Endothelial cell of umbilical vein (primary cell): ENCODE results near the gene OCA2. TPM values are rescaled to one million over a fixed set of nuclear protein-coding genes. Genes with fewer than 3 reads are reported as not detected.

Source experiments
- BruUV-seq: library from RNA; stranded (reverse); fragments of 400-500 nt; replicated peaks from 2 replicates; lab custom pipeline; 2021; lab: Mats Ljungman, UMichigan
- CTCF ChIA-PET: fragments of 300-600, 350-600 bp; sonication (Branson Sonifier 250); formaldehyde crosslinking; loops from one replicate; lab custom pipeline; 2021; ENCODE audit warnings: antibody characterized with exemption, inconsistent platforms; lab: Charles Lee
- POLR2A ChIA-PET: fragments of 300-600, 350-600 bp; sonication (Branson Sonifier 250); formaldehyde crosslinking; loops from one replicate; lab custom pipeline; 2021; ENCODE audit warnings: antibody characterized with exemption, inconsistent platforms; lab: Charles Lee
- DNase-seq: peaks from one replicate; pipeline ENCODE4 v3.0.0-alpha.2; 2011; ENCODE audit warnings: low read depth, low spot score
- FAIRE-seq: peaks from 2 replicates; lab custom pipeline; 2011; peaks lifted over from hg19 to GRCh38; lab: Jason Lieb, UNC
- H2AFZ ChIP-seq: 2 replicates; pipeline ENCODE4 v1.6.0; 2012; ENCODE audit warnings: low read depth, low read length, control low read depth, inconsistent platforms
- H3K27ac ChIP-seq: 2 replicates; pipeline ENCODE4 v1.5.1; 2011; ENCODE audit warnings: low read depth, mild to moderate bottlenecking, control low read depth, low read length, moderate library complexity; ENCODE audit not compliant: insufficient read depth
- H3K27me3 ChIP-seq, 2 experiments: 2 replicates each; pipeline versions ENCODE4 v1.6.0 to v1.6.1; 2011; ENCODE audit warnings: low read length in 2 of 2, mixed read lengths in 1 of 2; ENCODE audit not compliant: control insufficient read depth in 2 of 2, insufficient read depth in 2 of 2
- H3K36me3 ChIP-seq, 2 experiments: 2 replicates in 1 of 2; 3 replicates in 1 of 2; pipeline ENCODE4 v1.5.1; 2011; ENCODE audit warnings: low read length in 2 of 2, mild to moderate bottlenecking in 1 of 2, moderate library complexity in 1 of 2; ENCODE audit not compliant: control insufficient read depth in 2 of 2, insufficient read depth in 2 of 2; ENCODE audit errors: extremely low read depth in 1 of 2
- H3K4me1 ChIP-seq: 3 replicates; pipeline ENCODE4 v1.5.1; 2011; ENCODE audit warnings: mild to moderate bottlenecking, low read length; ENCODE audit not compliant: control insufficient read depth, insufficient read depth; ENCODE audit errors: extremely low read depth
- H3K4me2 ChIP-seq: 2 replicates; pipeline ENCODE4 v1.6.1; 2011; ENCODE audit warnings: low read length, control low read depth, mixed read lengths; ENCODE audit not compliant: insufficient read depth
- H3K4me3 ChIP-seq, 3 experiments: fragments of 200-600 bp in 1 of 3; sonication (generic), shearing (Covaris generic) in 1 of 3; replicated peaks in 1 of 3; 2 replicates each; pipeline ENCODE4 v1.5.1; 2011 to 2016; ENCODE audit warnings: control low read depth in 3 of 3, low read length in 3 of 3, mild to moderate bottlenecking in 2 of 3, inconsistent platforms in 1 of 3, low read depth in 1 of 3, moderate library complexity in 1 of 3; ENCODE audit not compliant: insufficient read depth in 1 of 3
- H3K79me2 ChIP-seq: 2 replicates; pipeline ENCODE4 v1.6.0; 2012; ENCODE audit warnings: low read length, inconsistent platforms; ENCODE audit not compliant: control insufficient read depth, insufficient read depth
- H3K9ac ChIP-seq: replicated peaks from 2 replicates; pipeline ENCODE3; 2011; ENCODE audit warnings: low read length, control low read depth; ENCODE audit not compliant: insufficient read depth; ENCODE audit errors: extremely low read depth
- H3K9me1 ChIP-seq: replicated peaks from 3 replicates; pipeline ENCODE4 v1.6.0; 2011; ENCODE audit warnings: mild to moderate bottlenecking, low read length; ENCODE audit not compliant: control insufficient read depth, insufficient read depth; ENCODE audit errors: extremely low read depth
- H3K9me3 ChIP-seq: replicated peaks from 2 replicates; pipeline ENCODE4 v1.5.1; 2012; ENCODE audit warnings: low read length, inconsistent platforms; ENCODE audit not compliant: control insufficient read depth, insufficient read depth
- H4K20me1 ChIP-seq: replicated peaks from 2 replicates; pipeline ENCODE3; 2011; ENCODE audit warnings: mild to moderate bottlenecking, low read length; ENCODE audit not compliant: control insufficient read depth, insufficient read depth; ENCODE audit errors: extremely low read depth
- CTCF ChIP-seq, 2 donors: IDR thresholded peaks; 1 replicate in 1 of 2; 2 replicates in 1 of 2; pipeline ENCODE4 v1.5.1; 2011; ENCODE audit warnings: low read length in 2 of 2, mild to moderate bottlenecking in 2 of 2, moderate library complexity in 2 of 2, control low read depth in 1 of 2, inconsistent platforms in 1 of 2, low read depth in 1 of 2; ENCODE audit not compliant: insufficient read depth in 1 of 2; ENCODE audit errors: extremely low read depth in 1 of 2
- EZH2 ChIP-seq: IDR thresholded peaks from 2 replicates; pipeline ENCODE4 v1.6.1; 2012; ENCODE audit warnings: borderline replicate concordance, low read depth, mild to moderate bottlenecking, moderate library complexity, low read length, inconsistent platforms; ENCODE audit not compliant: severe bottlenecking
- FOS ChIP-seq: IDR thresholded peaks from 2 replicates; pipeline ENCODE4 v1.6.1; 2011; ENCODE audit warnings: mild to moderate bottlenecking, low read length, moderate library complexity, borderline replicate concordance; ENCODE audit not compliant: insufficient read depth
- GATA2 ChIP-seq: IDR thresholded peaks from 2 replicates; pipeline ENCODE4 v1.7.0; 2011; ENCODE audit warnings: low read depth, mild to moderate bottlenecking, moderate library complexity, mixed read lengths, low read length; ENCODE audit not compliant: insufficient read length, insufficient read depth
- JUN ChIP-seq: IDR thresholded peaks from 2 replicates; pipeline ENCODE4 v1.6.1; 2011; ENCODE audit warnings: borderline replicate concordance, low read depth; ENCODE audit not compliant: insufficient read length, insufficient read depth
- MAX ChIP-seq: IDR thresholded peaks from 2 replicates; pipeline ENCODE4 v1.6.1; 2011; ENCODE audit not compliant: insufficient read depth, insufficient read length
- MYC ChIP-seq: IDR thresholded peaks from one replicate; pipeline ENCODE4 v1.6.1; 2011; ENCODE audit warnings: mild to moderate bottlenecking, low read depth, low read length
- POLR2A ChIP-seq: IDR thresholded peaks from 2 replicates; pipeline ENCODE4 v1.6.1; 2012; ENCODE audit warnings: low read depth, mild to moderate bottlenecking, control low read depth, low read length
- POLR2AphosphoS5 ChIP-seq: IDR thresholded peaks from 2 replicates; pipeline ENCODE4 v1.6.1; 2012; ENCODE audit warnings: low read depth, mild to moderate bottlenecking, control low read depth, low read length, moderate library complexity; ENCODE audit not compliant: insufficient read depth
- dilution Hi-C: fragments of 300-500 bp; cut with MboI; formaldehyde crosslinking; loops from one replicate; pipeline ENCODE4 v1.15.0; 2019; ENCODE audit warnings: low sequenced_read_pairs; ENCODE audit not compliant: extremely low pct_ligation_motif_present
- intact Hi-C: fragments of 100-400 bp; cut with micrococcal nuclease; formaldehyde crosslinking; loops from one replicate; pipeline ENCODE4 v1.10.0; 2022
- polyA plus RNA-seq, 4 experiments: library from polyadenylated mRNA; depleted of rRNA in 3 of 4; stranded (reverse) in 3 of 4; unstranded in 1 of 4; fragments of >200 nt; gene quantifications; 2 replicates each; pipeline versions ENCODE4 v1.2.1 to v1.2.3, GENCODE V29; 2011 to 2012; ENCODE audit warnings: missing spikeins in 1 of 4
- total RNA-seq: library from RNA; stranded (reverse); gene quantifications from 2 replicates; pipeline ENCODE4 v1.2.3, GENCODE V29; 2021

Gene OCA2
- total and polyA plus RNA-seq, 2 donors (not counting 3 experiments of a cell fraction or from before 2014, with no cell fraction given), result not detected

- Histone ChIP-seq H3K27me3 (peaks cover 0 to 4% of the 10 kb centered on the region in 2 experiments), H3K9ac (no peak overlapping the region), H3K27ac (no peak overlapping the region), H2AFZ (no peak overlapping the region), H3K4me1 (peaks cover 10% of the 10 kb centered on the region), H3K36me3 (peaks cover 0 to 2% of the 10 kb centered on the region in 2 experiments), H3K9me3 (no peaks in the 10 kb centered on the region), H4K20me1 (no peaks in the 10 kb centered on the region), H3K4me2 (no peak overlapping the region), H3K79me2 (no peaks in the 10 kb centered on the region), H3K4me3 (no peak overlapping the region), H3K9me1 (no peaks in the 10 kb centered on the region)
- TF ChIP-seq FOS (no peak), CTCF (IDR thresholded peaks at IDR 0.05; ENCODE audit: extremely low read depth in 1 of 2, insufficient read depth in 1 of 2, low read depth in 1 of 2, low read length in 2 of 2) (no peak), EZH2 (no peak), MAX (no peak), POLR2AphosphoS5 (no peak), MYC (no peak), GATA2 (no peak), POLR2A (no peak), JUN (no peak)
- FAIRE-seq (no peak), DNase-seq (no peak)
- ChIA-PET CTCF (no interaction called here), POLR2A (no interaction called here)
- no TSS peak for BruUV-seq
- intact Hi-C loops, result no loop called here
- dilution Hi-C loops, result no loop called here
Observed at GRCh38 chr15:28105793-28106192, 6.7 kb upstream of the OCA2 start.
